GM19035 (cell line): Measurements from ENCODE around the gene PAGE4.

Experiments used
- ATAC-seq: cut with Tn5 transposase; IDR thresholded peaks from one replicate; pipeline ENCODE4 v1.9.1; 2021; ENCODE audit not compliant: unreplicated experiment

Gene PAGE4, protein sequence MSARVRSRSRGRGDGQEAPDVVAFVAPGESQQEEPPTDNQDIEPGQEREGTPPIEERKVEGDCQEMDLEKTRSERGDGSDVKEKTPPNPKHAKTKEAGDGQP

DNA sequence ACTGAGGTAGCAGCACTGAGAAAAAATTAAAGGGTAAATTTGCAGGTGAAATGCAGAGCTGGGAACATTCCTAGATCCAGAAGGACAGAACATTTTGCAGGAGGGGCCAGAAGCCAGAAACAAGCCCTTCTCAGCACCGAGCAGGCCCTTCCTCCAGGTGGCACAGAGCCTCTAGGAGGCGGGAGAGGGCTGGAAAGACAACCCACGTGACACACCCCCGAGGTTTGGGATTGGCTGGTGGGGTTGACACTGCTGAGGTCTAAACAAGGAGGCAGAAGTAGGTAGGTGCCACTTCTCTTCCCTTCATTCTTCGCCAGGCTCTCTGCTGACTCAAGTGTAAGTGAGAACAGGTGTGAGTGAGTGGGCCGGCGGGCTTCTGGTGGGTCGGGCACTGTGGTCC, at the start of gene PAGE4:
Gene PAGE4 (plus strand): TSS at position 288 of the 400 bp plus-strand sequence. CDS start 1,126 bp downstream, outside the sequence.
- no peak for ATAC-seq

GRCh38 chrX:49784747-49785280, 44.3 kb upstream of the PAGE4 start:
- ATAC-seq = no peak

GRCh38 chrX:49792376-49792775, 36.7 kb upstream of the PAGE4 start:
- ATAC-seq = no peak

DNA sequence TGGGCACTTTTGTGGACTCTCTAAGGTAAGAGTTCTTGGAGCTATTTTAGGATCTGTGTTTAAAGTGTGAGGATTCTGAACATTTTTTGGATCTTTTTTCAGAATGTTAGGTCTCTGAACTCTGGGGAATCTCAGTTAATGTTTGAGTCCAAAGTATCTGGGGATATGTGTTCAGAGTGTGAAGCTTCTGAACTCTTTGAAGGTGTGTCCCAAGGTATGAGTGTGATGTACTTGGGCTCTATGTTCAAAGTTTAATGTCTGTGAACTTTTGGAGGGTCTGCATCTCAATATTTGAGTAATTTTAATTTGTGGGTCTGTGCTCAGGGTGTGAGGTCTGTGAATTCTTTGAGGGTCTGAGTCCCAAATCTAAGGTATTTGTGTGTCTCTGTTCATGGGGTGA, 35.4 kb upstream of the PAGE4 start:
- no peak for ATAC-seq

DNA sequence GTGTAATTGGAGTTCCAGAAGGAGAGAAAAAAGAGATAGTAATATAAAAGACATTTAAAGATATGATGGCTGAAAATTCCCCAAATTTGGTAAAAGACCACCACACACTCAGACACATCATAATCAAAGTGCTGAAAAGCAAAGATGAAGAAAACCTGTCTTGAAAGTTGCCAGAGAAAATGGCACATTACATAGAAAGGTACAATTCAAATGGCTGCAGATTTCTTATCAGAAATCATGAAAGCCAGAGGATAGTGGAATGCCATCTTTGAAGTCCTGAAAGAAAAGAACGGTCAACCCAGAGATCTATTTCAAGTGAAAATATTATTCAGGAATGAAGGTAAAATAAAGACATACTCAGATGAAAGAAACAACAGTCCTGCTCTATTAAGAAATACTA, 29.3 kb upstream of the PAGE4 start:
- no peak for ATAC-seq

GRCh38 chrX:49809891-49810632, 19.0 kb upstream of the PAGE4 start:
- ATAC-seq = no peak

DNA sequence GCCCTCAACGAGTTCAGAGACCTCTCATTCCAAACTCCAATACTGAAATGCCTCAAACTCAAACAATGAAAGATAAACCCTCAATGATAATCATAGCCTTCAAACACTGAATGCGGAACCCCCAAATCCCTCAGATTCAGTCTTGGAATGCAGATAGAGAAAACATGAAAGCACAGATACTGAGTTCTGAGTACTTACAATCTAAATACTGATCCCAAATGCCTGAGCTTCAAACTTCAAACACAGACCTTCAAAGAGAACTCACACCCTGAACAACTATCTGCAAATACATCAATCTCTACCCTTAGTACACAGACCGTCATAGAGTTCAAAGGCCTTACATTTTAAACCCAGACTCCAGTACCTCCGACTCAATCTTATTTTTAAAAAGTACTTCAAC, 16.9 kb upstream of the PAGE4 start:
- no peak for ATAC-seq

GRCh38 chrX:49816435-49816834, 12.7 kb upstream of the PAGE4 start:
- no peak for ATAC-seq

GRCh38 chrX:49838374-49838773, 9.3 kb downstream of the PAGE4 start:
- ATAC-seq = peak; percentile 72

- no peak for ATAC-seq
Measured at GRCh38 chrX:49840679-49841078, 11.6 kb downstream of the PAGE4 start.

GRCh38 chrX:49842621-49843020, 13.5 kb downstream of the PAGE4 start:
- no peak for ATAC-seq

- no peak for ATAC-seq
Measured at GRCh38 chrX:49844611-49845010, 15.5 kb downstream of the PAGE4 start.

DNA sequence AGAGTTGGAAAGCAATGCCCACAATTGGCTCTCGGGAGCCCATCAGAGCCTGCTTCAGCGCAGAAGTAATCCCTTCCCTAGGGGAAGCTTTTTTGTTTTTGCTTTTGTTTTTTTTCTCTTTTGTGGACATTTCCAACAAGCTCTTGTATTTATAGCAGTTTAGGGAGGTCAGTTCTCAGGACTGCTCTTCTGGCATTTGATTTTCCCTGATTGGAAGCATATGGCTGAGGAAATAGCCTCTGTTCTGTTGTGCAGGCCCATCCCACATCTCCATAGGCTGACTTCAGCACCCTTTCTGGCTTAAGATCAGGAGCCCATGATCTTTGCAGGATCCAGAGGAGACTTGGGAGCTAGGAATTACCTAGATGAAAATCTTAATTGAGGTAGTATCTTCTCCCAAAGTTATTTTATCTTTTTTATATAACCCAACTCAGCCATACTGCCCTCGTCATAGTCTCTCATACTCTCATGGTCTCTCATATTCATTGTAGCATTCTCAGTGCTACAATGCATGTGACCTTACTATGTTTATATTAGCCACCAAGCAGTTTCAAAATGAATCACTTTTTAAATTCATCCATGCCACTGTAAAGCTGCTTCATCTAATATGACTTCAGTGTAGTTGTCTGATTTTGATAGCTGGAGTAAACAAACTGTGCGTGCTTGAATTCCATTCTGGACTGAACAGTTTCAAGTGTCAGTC, 16.7 kb downstream of the PAGE4 start:
- ATAC-seq = peak; percentile 71

GRCh38 chrX:49846522-49846921, 17.4 kb downstream of the PAGE4 start:
- no peak for ATAC-seq

DNA sequence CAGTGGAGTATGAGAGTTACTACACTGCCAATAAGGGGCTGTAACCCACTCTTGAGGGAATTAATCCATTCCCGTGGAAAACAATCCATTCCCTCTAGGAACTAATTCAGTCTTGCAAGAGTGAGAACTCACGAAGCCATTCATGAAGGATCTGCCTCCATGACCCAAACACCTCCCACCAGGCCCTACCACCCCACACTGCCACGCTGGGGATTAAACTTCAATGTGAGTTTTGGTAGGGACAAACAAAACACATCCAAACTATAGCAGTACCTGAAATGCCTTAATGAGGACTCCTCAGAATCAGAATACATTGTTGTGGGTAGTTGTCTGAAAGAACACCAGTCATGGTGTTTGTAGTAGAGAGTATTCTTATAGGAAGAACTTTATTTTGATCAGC, 19.2 kb downstream of the PAGE4 start:
- no peak for ATAC-seq

GRCh38 chrX:49850028-49850427, 20.9 kb downstream of the PAGE4 start:
- ATAC-seq = peak; percentile 59

DNA sequence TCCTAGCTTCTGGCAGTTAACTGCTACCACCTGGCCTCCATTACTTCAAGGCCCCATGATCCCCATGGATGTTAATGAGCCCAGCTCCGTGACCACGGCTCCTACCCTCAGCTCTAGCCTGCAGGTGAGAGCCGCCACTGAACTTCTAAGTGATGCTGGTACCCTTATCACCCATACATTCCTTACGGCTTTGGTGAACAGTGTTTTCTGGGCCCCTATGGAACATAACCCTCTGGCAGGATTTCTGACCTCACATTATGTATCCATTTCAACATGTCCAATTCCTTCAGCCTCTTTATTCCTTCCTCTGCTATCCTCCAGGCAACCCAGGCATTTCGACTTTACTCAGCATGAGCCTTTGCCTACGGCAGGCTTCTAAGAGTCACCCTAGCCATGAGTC, 24.6 kb downstream of the PAGE4 start:
- ATAC-seq = no peak

DNA sequence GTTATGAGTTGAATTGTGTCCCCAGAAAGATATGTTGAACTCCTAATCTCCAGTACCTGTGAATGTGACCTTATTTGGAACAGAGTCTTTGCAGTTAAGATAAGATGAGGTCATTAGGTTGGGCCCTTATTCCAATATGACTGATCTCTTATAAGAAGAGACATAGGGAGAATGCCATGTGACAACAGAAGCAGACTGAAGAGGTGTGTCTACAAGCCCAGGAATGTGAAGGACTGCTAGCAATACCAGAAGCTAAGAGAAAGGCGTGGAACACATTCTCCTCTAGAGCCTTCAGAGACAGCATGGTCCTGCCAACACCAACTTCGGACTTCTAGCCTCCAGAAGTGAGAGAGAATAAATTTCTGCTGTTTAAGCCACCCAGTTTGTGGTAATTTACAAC, 27.7 kb downstream of the PAGE4 start:
- ATAC-seq = no peak

- ATAC-seq = no peak
Measured at GRCh38 chrX:49858341-49858740, 29.2 kb downstream of the PAGE4 start.

- ATAC-seq = no peak
Measured at GRCh38 chrX:49859491-49859890, 30.4 kb downstream of the PAGE4 start.

- ATAC-seq = no peak
Measured at GRCh38 chrX:49860867-49861535, 31.9 kb downstream of the PAGE4 start.

DNA sequence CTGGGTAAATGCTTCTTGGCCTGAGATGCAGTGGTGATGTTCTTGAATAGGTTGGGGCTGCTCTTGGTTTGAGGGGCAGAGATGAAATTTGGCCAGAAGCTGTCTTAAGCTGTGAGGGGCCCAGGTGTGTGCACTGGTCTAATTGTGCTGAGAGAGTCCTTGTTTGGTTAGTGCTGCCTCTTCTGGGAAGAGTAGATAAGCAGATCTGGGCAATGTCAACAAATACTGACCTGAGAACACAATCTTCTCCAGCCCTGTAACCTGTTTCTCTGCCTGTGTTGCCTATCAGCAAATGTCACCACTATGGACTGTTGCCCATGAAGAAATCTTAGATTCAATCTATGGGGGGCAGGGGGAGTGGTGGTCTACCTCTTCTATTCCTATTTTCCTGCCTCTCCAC, 33.0 kb downstream of the PAGE4 start:
- no peak for ATAC-seq
